Measurements from ENCODE around the gene EIF4A3. TPM values are rescaled to one million over a fixed set of nuclear protein-coding genes. Genes with fewer than 3 reads are reported as not detected.
A peak's percentile ranks its signal among the peaks of the same experiment; 100 is the strongest.

EIF4A3 gene
- total and polyA plus RNA-seq, 9 of the 15 experiments (the other 6 are each of a cell fraction or from before 2014, with no cell fraction given): 62.7 to 171 (median 127) TPM

DNA sequence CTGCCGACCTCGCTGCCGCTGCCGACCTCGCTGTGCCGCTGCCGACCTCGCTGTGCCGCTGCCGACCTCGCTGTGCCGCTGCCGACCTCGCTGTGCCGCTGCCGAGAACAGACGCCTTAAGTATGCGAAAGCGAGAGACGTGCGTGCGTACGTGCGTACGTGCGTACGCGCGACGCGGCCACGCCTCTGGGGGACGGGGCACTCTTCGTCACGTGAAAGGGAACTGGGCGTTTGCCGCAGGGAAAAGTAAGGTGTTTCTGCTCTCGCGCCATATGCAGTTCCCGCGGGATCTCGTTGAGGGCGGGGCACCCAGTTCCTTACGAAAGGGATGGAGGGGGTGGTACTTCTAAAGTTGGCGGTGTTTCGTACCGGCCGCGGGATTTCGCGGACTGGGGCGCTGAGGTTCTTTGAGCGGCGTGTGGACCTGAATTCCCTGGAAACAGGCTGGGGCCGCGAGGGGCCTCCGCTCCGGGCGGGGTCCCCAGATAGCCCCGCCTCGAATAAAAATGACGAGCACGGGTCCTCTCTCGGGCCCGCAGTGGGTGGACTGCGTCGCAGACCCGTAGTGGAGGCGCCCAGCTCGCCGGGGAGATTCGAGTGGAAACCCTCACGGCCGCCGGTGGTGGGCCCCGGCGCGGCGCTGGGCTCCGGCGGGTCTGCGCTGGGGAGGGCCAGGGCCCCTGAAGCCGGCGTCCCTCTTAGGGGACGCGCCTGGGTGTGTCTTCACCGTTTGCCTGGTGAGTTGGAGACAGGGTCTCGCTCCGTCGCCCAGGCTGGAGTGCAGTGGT, at the start of gene EIF4A3 (continued):
- TF ChIP-seq, protein P1, sequence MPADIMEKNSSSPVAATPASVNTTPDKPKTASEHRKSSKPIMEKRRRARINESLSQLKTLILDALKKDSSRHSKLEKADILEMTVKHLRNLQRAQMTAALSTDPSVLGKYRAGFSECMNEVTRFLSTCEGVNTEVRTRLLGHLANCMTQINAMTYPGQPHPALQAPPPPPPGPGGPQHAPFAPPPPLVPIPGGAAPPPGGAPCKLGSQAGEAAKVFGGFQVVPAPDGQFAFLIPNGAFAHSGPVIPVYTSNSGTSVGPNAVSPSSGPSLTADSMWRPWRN (IDR thresholded peaks at IDR 0.05; ENCODE audit: low read depth): no peak
- TF ChIP-seq ZEB2 (IDR thresholded peaks at IDR 0.05): no peak
- TF ChIP-seq, protein P2, sequence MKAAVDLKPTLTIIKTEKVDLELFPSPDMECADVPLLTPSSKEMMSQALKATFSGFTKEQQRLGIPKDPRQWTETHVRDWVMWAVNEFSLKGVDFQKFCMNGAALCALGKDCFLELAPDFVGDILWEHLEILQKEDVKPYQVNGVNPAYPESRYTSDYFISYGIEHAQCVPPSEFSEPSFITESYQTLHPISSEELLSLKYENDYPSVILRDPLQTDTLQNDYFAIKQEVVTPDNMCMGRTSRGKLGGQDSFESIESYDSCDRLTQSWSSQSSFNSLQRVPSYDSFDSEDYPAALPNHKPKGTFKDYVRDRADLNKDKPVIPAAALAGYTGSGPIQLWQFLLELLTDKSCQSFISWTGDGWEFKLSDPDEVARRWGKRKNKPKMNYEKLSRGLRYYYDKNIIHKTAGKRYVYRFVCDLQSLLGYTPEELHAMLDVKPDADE (conservative IDR thresholded peaks at IDR 0.05; ENCODE audit: control insufficient read depth, low read depth, low read length): 0 out of 2 replicates have a peak, but pooled peaks have one; percentile 22
- no peak for TF ChIP-seq ZNF239 (CRISPR knock-in tag; IDR thresholded peaks at IDR 0.05)
- peak in 1 of 2 experiments; percentile 87; a peak in 1 of 4 replicates for TF ChIP-seq TEAD1 (CRISPR knock-in tag; IDR thresholded peaks at IDR 0.05)
- TF ChIP-seq MECOM (CRISPR knock-in tag; IDR thresholded peaks at IDR 0.05): no peak
- TF ChIP-seq, protein P3, sequence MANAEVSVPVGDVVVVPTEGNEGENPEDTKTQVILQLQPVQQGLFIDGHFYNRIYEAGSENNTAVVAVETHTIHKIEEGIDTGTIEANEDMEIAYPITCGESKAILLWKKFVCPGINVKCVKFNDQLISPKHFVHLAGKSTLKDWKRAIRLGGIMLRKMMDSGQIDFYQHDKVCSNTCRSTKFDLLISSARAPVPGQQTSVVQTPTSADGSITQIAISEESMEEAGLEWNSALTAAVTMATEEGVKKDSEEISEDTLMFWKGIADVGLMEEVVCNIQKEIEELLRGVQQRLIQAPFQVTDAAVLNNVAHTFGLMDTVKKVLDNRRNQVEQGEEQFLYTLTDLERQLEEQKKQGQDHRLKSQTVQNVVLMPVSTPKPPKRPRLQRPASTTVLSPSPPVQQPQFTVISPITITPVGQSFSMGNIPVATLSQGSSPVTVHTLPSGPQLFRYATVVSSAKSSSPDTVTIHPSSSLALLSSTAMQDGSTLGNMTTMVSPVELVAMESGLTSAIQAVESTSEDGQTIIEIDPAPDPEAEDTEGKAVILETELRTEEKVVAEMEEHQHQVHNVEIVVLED (CRISPR knock-in tag; IDR thresholded peaks at IDR 0.05): peak; percentile 100
- peak; percentile 43 to 52; a peak in 1 of 4 replicates for TF ChIP-seq MAZ (CRISPR knock-in tag; conservative IDR thresholded peaks at IDR 0.05 in 1 of 2, IDR thresholded peaks at IDR 0.05 in 1 of 2)
- TF ChIP-seq, protein P4, sequence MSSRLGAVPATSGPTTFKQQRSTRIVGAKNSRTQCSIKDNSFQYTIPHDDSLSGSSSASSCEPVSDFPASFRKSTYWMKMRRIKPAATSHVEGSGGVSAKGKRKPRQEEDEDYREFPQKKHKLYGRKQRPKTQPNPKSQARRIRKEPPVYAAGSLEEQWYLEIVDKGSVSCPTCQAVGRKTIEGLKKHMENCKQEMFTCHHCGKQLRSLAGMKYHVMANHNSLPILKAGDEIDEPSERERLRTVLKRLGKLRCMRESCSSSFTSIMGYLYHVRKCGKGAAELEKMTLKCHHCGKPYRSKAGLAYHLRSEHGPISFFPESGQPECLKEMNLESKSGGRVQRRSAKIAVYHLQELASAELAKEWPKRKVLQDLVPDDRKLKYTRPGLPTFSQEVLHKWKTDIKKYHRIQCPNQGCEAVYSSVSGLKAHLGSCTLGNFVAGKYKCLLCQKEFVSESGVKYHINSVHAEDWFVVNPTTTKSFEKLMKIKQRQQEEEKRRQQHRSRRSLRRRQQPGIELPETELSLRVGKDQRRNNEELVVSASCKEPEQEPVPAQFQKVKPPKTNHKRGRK (tag; IDR thresholded peaks at IDR 0.05): no peak
- TF ChIP-seq CREM (IDR thresholded peaks at IDR 0.05; ENCODE audit: low read depth): peak; percentile 96
- peak; percentile 95 for TF ChIP-seq TBP (optimal IDR thresholded peaks at IDR 0.05; ENCODE audit: low read depth, low read length)
- TF ChIP-seq, protein P5, sequence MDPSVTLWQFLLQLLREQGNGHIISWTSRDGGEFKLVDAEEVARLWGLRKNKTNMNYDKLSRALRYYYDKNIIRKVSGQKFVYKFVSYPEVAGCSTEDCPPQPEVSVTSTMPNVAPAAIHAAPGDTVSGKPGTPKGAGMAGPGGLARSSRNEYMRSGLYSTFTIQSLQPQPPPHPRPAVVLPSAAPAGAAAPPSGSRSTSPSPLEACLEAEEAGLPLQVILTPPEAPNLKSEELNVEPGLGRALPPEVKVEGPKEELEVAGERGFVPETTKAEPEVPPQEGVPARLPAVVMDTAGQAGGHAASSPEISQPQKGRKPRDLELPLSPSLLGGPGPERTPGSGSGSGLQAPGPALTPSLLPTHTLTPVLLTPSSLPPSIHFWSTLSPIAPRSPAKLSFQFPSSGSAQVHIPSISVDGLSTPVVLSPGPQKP (CRISPR knock-in tag; IDR thresholded peaks at IDR 0.05): no peak
- peak; percentile 17 for TF ChIP-seq FIP1L1 (IDR thresholded peaks at IDR 0.05; ENCODE audit: low read depth, low read length, poor library complexity, severe bottlenecking)
- TF ChIP-seq BHLHE40 (IDR thresholded peaks at IDR 0.05; ENCODE audit: low read length): peak; percentile 99
- peak; percentile 86 for TF ChIP-seq CTBP1 (IDR thresholded peaks at IDR 0.05; ENCODE audit: borderline replicate concordance)
- peak; percentile 80 for TF ChIP-seq SUPT5H (IDR thresholded peaks at IDR 0.05)
- TF ChIP-seq, protein P6, sequence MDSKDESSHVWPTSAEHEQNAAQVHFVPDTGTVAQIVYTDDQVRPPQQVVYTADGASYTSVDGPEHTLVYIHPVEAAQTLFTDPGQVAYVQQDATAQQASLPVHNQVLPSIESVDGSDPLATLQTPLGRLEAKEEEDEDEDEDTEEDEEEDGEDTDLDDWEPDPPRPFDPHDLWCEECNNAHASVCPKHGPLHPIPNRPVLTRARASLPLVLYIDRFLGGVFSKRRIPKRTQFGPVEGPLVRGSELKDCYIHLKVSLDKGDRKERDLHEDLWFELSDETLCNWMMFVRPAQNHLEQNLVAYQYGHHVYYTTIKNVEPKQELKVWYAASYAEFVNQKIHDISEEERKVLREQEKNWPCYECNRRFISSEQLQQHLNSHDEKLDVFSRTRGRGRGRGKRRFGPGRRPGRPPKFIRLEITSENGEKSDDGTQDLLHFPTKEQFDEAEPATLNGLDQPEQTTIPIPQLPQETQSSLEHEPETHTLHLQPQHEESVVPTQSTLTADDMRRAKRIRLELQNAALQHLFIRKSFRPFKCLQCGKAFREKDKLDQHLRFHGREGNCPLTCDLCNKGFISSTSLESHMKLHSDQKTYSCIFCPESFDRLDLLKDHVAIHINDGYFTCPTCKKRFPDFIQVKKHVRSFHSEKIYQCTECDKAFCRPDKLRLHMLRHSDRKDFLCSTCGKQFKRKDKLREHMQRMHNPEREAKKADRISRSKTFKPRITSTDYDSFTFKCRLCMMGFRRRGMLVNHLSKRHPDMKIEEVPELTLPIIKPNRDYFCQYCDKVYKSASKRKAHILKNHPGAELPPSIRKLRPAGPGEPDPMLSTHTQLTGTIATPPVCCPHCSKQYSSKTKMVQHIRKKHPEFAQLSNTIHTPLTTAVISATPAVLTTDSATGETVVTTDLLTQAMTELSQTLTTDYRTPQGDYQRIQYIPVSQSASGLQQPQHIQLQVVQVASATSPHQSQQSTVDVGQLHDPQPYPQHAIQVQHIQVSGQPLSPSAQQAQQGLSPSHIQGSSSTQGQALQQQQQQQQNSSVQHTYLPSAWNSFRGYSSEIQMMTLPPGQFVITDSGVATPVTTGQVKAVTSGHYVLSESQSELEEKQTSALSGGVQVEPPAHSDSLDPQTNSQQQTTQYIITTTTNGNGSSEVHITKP (IDR thresholded peaks at IDR 0.05; ENCODE audit: partially characterized antibody): no peak
